Stomach (tissue), 9 donors: ENCODE measurements around the gene ALG14. TPM values are rescaled to one million over a fixed set of nuclear protein-coding genes. Genes with fewer than 3 reads are reported as not detected.
"Not testable (repeated sequence)": the region's sequence is repeated elsewhere in the genome, so short reads cannot be mapped to it uniquely, and the experiment has no call there.

Source experiments
- DNase-seq, 2 donors: peaks; one replicate each; pipeline versions ENCODE4 v3.0.0 to v3.0.0-alpha.2; 2013 to 2019
- H3K27ac ChIP-seq, 5 donors: fragments of 200-600 bp in 4 of 5; sonication (generic) in 4 of 5; one replicate each; pipeline ENCODE4 v1.5.1; 2013 to 2019; ENCODE audit warnings: mild to moderate bottlenecking in 1 of 5, moderate library complexity in 1 of 5
- H3K27me3 ChIP-seq, 3 donors: fragments of 200-600 bp; sonication (generic); one replicate each; pipeline ENCODE4 v1.5.1; 2017 to 2019; ENCODE audit warnings: mixed run types in 1 of 3
- H3K36me3 ChIP-seq, 4 donors: fragments of 200-600 bp; sonication (generic); 1 replicate in 3 of 4; 2 replicates in 1 of 4; pipeline ENCODE4 v1.5.1; 2016 to 2019
- H3K4me1 ChIP-seq, 4 donors: fragments of 200-600 bp; sonication (generic); one replicate each; pipeline ENCODE4 v1.5.1; 2016 to 2019
- H3K4me3 ChIP-seq, 4 donors: fragments of 200-600 bp; sonication (generic) in 3 of 4; one replicate each; pipeline ENCODE4 v1.5.1; 2016 to 2019; ENCODE audit warnings: mild to moderate bottlenecking in 1 of 4
- H3K9me3 ChIP-seq, 4 donors: fragments of 200-600 bp; sonication (generic); one replicate each; pipeline ENCODE4 v1.5.1; 2016 to 2019
- EP300 ChIP-seq: sonication (generic); formaldehyde crosslinking; IDR thresholded peaks from one replicate; pipeline ENCODE4 v1.6.1; 2017; ENCODE audit warnings: antibody characterized with exemption
- POLR2A ChIP-seq, 4 donors: fragments of 450-650 bp; IDR thresholded peaks; one replicate each; pipeline ENCODE4 v1.6.1; 2016; ENCODE audit warnings: antibody characterized with exemption in 4 of 4, control low read depth in 2 of 4, mild to moderate bottlenecking in 1 of 4, moderate library complexity in 1 of 4
- POLR2AphosphoS5 ChIP-seq, 3 donors: sonication (generic); formaldehyde crosslinking; IDR thresholded peaks; one replicate each; pipeline ENCODE4 v1.6.1; 2016; ENCODE audit warnings: antibody characterized with exemption in 3 of 3
- WGBS, 5 donors: extraction: QIAGEN DNeasy Blood & Tissue Kit in 3 of 5; methylation state at CpG; one replicate each; pipeline versions ENCODE4 v1.1.5 to v1.1.7; 2013 to 2018; 5-methylcytosine and 5-hydroxymethylcytosine counted together
- intact Hi-C: fragments of 100-400 bp; cut with DNase I; formaldehyde crosslinking; loops from one replicate; pipeline ENCODE4 v1.15.1; 2023; ENCODE audit warnings: low total_unique reads
- polyA plus RNA-seq, 3 donors: library from polyadenylated mRNA; stranded (reverse); fragments of 200-250 nt; gene quantifications; one replicate each; pipeline ENCODE4 v1.2.3, GENCODE V29; 2013
- total RNA-seq, 5 donors: library from RNA; depleted of rRNA; stranded (reverse); fragments of >200 nt; gene quantifications; one replicate each; pipeline versions ENCODE4 v1.1.0 to v1.2.3, GENCODE V29; 2014 to 2016
- TF ChIP-seq, protein P1 (sequence below), 7 experiments: fragments of 450-650 bp in 4 of 7; fragments of 200-600 bp in 3 of 7; sonication (generic) in 3 of 7; IDR thresholded peaks; one replicate each; pipeline ENCODE4 v1.5.1; 2016 to 2019; ENCODE audit warnings: antibody characterized with exemption in 7 of 7, control low read depth in 2 of 7, mild to moderate bottlenecking in 1 of 7
- donor health status: healthy with polysubstance abuse.
- donor health status: Bipolar disorder and iron deficiency.
- donor health status: healthy.

ALG14 gene
- total and polyA plus RNA-seq, 8 donors: under 0.01 to 3.5 (median 1.1) TPM; not detected in 1

DNA sequence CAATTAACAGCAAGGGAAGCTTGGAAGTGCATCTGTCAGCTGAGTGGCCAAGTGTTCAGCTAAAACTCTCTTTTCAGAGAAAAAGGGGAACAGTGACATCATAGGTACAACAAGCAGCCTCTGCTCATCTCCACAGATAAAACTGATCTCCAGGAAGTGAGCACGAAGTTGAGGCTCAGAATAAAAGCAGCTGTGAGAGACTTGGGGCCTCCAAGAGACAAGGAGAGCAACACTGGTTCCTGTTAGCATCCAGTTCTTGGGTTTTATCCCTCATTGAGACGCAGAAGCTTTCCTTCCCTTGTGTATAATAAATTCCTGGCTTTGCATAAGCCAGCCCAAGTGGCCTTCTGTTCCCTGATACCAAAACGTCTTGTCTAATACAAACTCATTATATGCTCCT is 125.9 kb downstream of the ALG14 start:
- TF ChIP-seq POLR2AphosphoS5 (IDR thresholded peaks at IDR 0.05) (no peak), POLR2A (IDR thresholded peaks at IDR 0.05) (no peak), EP300 (no peak)
- TF ChIP-seq, protein P1, sequence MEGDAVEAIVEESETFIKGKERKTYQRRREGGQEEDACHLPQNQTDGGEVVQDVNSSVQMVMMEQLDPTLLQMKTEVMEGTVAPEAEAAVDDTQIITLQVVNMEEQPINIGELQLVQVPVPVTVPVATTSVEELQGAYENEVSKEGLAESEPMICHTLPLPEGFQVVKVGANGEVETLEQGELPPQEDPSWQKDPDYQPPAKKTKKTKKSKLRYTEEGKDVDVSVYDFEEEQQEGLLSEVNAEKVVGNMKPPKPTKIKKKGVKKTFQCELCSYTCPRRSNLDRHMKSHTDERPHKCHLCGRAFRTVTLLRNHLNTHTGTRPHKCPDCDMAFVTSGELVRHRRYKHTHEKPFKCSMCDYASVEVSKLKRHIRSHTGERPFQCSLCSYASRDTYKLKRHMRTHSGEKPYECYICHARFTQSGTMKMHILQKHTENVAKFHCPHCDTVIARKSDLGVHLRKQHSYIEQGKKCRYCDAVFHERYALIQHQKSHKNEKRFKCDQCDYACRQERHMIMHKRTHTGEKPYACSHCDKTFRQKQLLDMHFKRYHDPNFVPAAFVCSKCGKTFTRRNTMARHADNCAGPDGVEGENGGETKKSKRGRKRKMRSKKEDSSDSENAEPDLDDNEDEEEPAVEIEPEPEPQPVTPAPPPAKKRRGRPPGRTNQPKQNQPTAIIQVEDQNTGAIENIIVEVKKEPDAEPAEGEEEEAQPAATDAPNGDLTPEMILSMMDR (IDR thresholded peaks at IDR 0.05): no peak
- Histone ChIP-seq H3K36me3 (no peaks in the 10 kb centered on the region), H3K9me3 (no peaks in the 10 kb centered on the region), H3K4me3 (no peak overlapping the region), H3K4me1 (peaks cover 18 to 40% (median 34%) of the 10 kb centered on the region in 4 donors), H3K27me3 (no peaks in the 10 kb centered on the region), H3K27ac (peak overlapping the region in 4 of 5 donors; percentile 10 to 49 (median 34))
- intact Hi-C loops: no loop called here
- DNase-seq: no peak
- WGBS, 5 donors: 15 to 35% (median 29%) methylated on average over 3 of the region's 3 CpGs

DNA sequence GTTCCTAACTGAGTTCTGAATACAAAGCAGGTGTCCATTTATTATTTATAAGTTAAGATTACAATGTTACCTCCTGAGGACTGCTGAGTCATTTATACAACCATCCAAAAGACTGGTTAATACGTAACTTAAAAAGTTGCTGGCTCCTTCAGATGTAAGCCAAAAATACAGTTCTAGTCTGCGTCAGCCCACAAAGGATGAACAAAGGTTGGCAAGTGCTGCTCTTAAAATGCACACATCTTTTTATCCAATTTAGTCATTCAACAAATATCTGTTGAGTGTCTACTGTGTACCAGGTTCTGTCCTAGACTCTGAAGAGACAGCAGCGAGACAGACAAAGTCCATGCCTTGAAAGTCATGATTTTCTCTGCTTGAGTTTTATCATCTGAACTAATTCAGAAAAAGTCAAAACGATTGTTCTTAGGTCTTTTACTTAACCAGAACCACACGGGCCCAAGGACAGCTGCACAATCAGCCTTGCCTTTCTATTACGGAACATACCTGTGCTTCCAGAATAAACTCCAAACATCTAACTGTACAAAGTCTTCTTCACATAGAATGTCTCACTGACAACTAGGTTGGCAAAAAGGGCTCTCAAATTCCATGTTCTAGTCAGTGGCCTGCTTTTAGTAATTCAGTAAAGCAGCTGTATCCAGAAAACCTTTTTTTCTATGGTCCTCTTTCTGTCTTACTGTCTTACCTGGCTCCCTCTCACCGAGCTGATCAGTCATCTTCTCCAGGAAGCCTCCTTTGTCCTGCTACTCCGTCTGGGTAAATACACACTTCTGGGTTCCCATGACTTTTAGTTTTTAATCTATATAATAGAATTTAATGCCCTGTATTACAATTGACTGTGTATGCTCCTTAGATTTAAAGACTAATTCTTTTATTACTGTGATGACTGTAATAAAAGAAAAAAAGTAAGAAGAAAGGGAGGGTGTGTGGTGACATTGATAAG is 130.3 kb downstream of the ALG14 start:
- Histone ChIP-seq H3K4me1 (peaks cover 20 to 46% (median 28%) of the 10 kb centered on the region in 4 donors), H3K27ac (peak overlapping the region in 3 of 5 donors; percentile 19 to 42 (median 21)), H3K27me3 (no peaks in the 10 kb centered on the region), H3K9me3 (no peaks in the 10 kb centered on the region), H3K4me3 (no peak overlapping the region), H3K36me3 (no peaks in the 10 kb centered on the region)
- WGBS, 5 donors: 39 to 52% (median 48%) methylated on average over 8 of the region's 8 CpGs
- TF ChIP-seq, protein P1 (IDR thresholded peaks at IDR 0.05): no peak
- TF ChIP-seq POLR2AphosphoS5 (IDR thresholded peaks at IDR 0.05) (no peak), EP300 (no peak), POLR2A (IDR thresholded peaks at IDR 0.05) (no peak)
- DNase-seq: no peak
- intact Hi-C loops: no loop called here

DNA sequence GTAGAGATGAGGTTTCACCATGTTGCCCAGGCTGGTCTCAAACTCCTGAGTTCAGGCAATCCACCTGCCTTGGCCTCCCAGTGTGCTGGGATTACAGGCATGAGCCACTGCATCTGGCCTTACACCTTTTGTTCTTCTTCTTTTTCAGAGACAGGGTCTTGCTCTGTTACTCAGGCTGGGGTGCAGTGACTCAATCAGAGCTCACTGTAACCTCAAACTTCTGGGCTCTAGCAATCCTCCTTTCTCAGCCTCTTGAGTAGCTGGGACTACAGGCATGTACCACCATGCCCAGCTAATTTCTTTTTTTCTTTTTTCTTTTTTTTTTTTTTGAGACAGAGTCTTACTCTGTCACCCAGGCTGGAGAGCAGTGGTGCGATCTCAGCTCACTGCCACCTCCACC is 131.3 kb downstream of the ALG14 start:
- Histone ChIP-seq H3K4me1 (peaks cover 17 to 46% (median 26%) of the 10 kb centered on the region in 4 donors), H3K27ac (peak overlapping the region in 3 of 5 donors; percentile 19 to 42 (median 21))
- WGBS, 5 donors: 92 to 100% (median 92%) methylated on average over 1 of the region's 1 CpG
- H3K4me3 ChIP-seq, DNase-seq, H3K36me3 ChIP-seq, intact Hi-C loops, H3K9me3 ChIP-seq, H3K27me3 ChIP-seq: not testable (repeated sequence)

DNA sequence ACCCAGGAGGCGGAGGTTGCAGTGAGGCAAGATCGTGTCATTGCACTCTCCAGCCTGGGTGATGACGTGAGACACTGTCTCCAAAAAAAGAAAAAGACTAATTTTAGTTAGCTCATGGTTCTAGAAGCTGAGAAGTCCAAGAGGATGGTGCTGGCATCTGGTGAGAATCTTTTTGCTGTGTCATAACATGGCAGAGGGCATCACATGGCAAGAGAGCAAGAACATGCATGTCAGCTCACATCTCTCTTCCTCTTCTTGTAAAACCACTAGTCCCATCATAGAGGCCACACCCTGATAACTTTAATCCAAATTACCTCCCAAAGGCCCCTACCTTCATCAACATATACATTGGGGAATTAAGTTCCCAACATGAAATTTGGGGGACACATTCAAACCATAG is 132.0 kb downstream of the ALG14 start:
- peaks cover 19 to 49% (median 33%) of the 10 kb centered on the region in 4 donors for H3K4me1 ChIP-seq
- no peak overlapping the region for H3K27ac ChIP-seq
- intact Hi-C loops: no loop called here
- H3K9me3 ChIP-seq: no peaks in the 10 kb centered on the region
- DNase-seq: no peak
- no peaks in the 10 kb centered on the region for H3K36me3 ChIP-seq
- TF ChIP-seq POLR2A (IDR thresholded peaks at IDR 0.05) (no peak), POLR2AphosphoS5 (IDR thresholded peaks at IDR 0.05) (no peak), EP300 (no peak)
- TF ChIP-seq, protein P1 (IDR thresholded peaks at IDR 0.05): no peak
- H3K27me3 ChIP-seq: no peaks in the 10 kb centered on the region
- H3K4me3 ChIP-seq: no peak overlapping the region
- 85 to 100% (median 96%) methylated on average over 3 of the region's 3 CpGs for WGBS, 5 donors
